H54 (cell line): ENCODE results near the gene KCNAB2.

Experiments
- DNase-seq: peaks from one replicate; pipeline ENCODE4 v3.0.0; 2011; ENCODE audit warnings: low spot score, mixed read lengths; ENCODE audit not compliant: insufficient read length
- FAIRE-seq: peaks from 3 replicates; lab custom pipeline; 2011; peaks lifted over from hg19 to GRCh38; lab: Jason Lieb, UNC
- POLR2A ChIP-seq: IDR thresholded peaks from 2 replicates; pipeline ENCODE4 v1.6.1; 2011; ENCODE audit warnings: low read depth, mild to moderate bottlenecking, low read length

The KCNAB2 gene

DNA sequence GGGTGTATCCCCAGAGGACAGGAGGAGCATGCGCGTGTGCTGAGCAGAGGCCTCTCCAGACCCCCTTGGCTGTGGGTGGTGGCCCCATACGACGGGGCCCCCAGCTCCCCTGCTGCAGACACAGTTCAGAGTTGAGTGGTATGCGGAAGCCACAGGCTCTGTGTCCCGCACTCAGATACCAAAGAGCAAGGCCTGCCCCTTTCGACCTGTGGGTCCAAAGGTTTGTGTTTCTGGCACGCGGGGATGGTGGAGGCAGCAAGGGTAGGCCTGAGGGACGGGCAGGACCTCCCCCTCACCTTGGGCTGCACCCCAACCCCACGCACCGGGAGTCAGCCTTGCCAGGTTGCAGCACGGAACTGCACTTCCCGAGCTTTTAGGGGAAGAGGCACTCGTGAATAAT lies at the start of gene KCNAB2:
Gene KCNAB2, plus strand, starts transcription at position 328 of the 400 bp plus-strand sequence. CDS start 5,649 bp downstream, outside the sequence.
- FAIRE-seq (no peak), DNase-seq (no peak)
- no peak for TF ChIP-seq POLR2A

DNA sequence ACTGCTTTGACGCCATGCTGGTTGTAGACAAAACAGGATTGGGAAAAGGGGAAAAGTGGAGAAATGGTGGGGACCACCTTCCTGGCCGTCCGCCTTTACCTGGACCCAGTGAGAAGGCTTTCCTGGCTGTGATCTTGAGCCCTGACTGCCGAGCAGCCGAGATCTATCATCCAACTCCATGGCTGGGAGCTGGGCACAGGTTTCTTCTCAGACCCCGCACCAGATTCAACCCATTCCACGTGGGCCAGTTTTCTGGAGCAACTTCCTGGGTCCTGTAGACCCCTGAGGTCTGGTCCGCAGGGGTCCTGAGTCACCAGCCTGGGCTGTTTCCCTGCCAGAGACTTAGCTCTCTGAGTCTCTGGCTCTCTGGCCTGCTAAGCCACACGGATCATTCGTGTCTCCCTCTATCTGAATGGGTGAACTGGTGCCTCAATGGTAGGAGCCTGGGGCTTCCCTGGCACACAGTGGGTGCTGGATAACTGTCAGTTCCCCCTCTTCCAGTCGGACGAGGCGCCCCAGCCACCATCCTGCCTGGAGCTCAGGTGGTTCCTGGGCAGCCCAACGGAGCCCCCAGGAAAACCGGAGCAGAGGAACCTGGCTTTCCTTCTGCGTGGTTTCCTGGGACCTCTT lies 48.9 kb upstream of the KCNAB2 start:
- no peak for TF ChIP-seq POLR2A
- no peak for DNase-seq
- no peak for FAIRE-seq

DNA sequence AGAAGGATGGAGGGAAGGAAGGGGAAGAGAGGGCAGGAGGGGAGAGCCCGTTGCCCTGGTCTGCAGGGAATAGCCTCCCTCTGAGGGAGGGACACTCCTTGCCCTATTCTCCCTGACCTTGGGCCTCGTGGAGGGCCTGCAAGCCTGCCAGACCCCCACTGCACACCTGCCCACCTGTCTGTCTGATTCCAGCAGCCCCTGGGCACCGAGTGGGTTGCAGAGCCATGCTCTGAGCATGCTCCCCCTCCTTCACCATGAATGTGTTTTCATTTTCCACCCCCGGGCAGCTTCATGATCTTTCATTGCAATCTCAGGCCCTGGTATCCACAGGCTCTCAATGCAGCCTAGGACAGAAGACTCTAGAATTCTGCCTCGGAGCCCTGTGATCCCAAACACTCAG lies 48.4 kb upstream of the KCNAB2 start:
- no peak for DNase-seq
- no peak for FAIRE-seq
- no peak for TF ChIP-seq POLR2A

DNA sequence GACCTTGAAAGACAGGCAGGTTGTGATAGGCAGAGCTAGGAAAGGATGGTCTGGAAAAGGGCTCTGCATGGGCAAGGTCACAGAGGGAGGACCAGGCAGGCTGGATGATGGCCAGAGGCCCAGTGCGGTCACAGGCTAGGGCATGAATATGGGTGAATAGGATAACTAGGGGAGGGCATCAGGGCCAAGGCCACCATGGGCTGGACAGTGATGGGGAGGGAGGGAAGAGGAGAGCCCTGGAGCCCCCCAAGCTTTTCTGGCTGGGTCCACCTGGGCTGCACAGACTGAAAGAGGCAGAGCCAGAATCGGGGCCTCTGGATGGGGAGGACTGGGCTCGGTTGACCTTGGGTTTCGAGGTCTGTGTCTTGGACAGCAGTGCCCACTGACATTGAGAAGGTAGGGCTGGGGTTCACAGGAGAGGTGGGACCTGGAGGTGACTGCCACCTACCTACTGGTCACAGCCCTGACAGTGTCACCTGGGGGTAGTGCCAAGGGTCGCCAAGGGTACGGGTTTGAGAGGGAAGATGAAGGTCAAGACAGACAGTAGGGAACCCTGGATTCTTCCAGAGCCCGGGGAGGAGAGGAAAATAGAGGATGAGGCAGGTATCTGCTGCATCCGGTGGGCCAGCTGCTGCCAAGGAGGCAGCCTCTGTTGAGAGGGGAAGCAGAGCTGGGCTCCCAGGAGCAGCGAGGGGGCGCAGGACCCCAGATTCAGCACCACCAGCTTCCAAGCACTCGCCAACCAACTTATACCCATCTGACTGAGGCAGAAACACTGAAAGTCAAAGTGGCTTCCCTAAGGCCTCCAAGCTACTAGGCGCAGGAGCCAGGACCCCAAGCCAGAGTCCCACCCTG lies 47.4 kb upstream of the KCNAB2 start:
- FAIRE-seq (no peak), DNase-seq (no peak)
- TF ChIP-seq POLR2A = no peak

DNA sequence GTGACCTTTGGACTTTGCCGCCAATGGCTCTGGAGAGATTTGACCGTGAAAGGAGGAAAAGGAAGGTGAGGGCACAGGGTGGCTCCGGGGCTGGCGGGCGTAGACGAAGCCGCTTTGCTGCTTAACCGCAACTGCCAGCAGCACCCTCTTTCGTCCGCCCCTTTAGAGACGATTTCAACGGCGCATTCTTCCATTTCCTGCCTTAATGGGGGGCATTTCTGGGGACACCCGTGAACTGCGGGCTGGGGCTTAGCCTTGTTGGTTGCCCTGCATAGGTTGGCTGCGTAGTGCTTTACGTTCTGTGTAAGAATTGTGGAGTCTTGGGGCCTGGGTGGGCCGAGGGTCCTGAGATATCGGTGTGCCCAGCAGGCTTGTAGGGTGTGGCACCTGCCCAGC lies 46.8 kb upstream of the KCNAB2 start:
- FAIRE-seq = no peak
- DNase-seq = no peak
- TF ChIP-seq POLR2A = no peak

DNA sequence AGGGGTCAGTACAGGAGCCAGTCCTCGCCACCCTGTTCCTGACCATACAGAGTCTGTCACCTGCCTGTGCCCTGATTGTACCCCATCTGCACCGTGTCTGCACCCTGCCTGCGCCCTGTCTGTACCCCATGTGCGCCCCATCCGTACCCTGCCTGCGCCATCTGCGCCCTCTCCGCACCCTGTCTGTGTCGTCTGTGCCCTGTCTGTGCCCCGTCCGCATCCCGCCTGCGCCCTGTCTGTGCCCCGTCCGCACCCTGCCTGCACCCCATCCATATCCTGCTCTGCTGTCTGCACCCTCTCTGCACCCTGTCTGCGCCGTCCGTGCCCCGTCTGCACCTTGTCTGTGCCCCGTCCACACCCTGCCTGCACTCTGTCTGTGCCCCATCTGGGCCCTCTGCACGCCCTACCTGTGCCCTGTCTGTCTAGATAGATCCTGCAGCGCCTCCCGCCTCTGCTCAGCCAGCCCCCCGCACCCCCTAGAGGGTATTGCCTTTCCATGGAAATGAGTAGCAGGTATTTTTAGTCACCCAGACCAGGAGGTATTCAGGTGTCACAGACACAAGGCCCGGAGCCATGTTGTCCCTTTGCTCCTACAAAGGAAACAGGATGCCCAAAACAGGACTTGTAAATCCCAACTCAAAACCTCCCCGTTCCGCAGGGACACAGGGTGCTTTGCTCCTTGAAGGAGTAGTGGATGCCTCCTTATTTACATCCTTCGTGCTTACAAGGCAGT lies 45.8 kb upstream of the KCNAB2 start:
- no peak for FAIRE-seq
- DNase-seq = no peak
- no peak for TF ChIP-seq POLR2A

DNA sequence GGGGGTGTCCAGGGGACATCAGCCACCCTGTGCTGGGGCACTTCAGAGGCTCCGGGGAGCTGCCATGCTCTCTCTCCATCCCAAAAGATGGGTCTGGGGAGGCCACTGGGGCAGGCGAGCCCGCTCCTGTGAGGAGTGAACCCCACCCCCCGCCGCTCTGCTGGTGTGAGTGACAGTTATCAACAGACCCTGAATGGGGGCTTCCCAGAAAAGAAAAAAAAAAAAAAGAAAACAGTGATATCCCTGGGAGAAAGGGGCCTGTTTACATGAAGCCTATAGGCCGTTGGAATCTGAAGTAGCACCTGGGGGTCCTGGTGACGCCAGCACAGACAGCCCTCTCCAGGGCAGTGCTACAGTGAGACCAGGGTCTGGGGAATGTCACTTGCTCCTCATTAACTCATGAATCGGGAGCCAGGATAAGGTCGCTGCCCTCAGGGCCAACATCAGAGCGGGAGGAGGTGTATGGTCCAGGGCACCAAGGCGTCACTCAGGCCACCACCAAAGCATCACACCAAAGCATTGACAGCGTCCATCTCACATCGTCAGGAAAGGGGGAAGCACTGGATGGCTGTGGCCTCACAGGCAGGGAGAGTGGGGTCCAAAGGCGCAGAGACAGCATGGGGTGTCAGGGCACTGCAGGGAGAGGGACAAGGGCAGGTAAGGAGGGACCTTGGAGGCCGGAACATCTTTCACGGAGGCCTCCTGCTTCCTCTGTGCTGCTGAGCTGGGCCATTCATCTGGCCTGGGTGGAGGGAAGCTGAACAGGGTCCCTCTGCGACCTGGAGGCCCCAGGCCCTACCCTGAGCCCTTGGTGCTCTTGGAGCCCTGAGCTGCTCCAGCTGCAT lies 45.0 kb upstream of the KCNAB2 start:
- DNase-seq = no peak

DNA sequence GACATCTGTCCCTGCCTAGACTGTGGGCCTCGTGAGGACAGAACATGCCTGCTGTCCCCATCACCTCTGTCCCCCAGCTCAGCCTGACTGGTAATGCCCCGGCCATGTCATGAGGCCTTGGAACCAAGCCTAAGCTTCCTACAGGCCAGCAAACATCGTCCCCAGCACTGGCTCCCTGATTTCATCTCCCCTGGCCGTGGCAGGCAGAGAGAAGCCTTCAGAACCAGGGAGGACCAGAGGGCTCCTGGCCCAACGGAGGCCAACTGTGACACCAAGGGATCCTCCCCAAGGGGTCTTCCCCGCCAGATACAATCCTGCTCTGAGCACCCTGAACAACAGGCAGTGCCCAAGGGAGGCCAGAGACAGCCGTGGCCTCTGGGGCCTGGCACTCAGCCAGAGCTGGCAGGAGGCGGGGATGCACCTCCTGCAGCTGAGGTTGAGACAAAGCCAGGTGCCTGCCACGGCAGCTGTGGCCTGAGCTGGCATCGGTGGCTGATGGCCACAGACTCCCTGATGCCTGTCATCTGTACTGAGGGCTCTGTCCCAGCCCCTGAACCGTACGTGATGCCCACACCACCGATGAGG lies 43.6 kb upstream of the KCNAB2 start:
- TF ChIP-seq POLR2A = no peak
- FAIRE-seq (no peak), DNase-seq (peak; percentile 41)

More for the DNA sequence above, 45.0 kb upstream of the KCNAB2 start:
- no peak for FAIRE-seq
- TF ChIP-seq POLR2A = no peak

DNA sequence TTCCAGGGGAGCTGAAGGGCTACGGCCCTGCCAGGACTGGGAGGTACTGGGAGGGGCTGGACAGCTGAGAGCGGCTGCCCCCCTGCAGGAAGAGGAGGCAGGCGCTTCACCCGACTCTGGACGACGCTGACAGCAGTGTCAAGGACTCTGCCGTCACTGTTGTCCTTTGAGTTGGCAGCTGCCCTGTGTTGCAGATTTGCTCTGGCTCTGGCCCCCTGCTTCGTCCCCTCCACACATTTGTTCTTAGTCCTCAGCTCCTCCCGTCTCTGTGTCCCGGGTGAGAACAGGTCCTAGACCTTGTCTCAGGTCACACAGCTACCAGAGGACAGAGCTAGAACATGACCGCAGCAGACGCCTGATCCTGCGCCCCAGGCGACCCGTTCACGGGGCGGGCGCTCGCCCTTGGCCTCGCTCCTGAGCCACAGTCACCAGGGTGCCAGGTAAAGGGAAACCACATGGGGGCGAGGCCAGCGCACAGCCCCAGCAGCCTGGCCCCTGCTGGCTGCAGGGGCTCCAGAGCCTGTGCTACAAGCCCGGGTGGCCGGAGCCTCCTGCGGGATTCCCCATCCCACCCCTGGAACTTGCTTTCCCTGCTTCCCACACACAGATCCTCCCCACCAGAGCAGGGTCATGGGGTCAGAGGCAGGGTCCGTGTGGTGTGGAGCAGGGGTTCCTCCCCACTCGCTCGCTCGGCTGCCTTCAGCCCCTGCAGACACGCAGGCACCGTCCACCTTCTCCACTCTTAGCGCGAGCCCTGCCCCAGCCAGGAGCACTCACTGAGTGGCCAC lies 42.8 kb upstream of the KCNAB2 start:
- DNase-seq (no peak), FAIRE-seq (no peak)
- no peak for TF ChIP-seq POLR2A

DNA sequence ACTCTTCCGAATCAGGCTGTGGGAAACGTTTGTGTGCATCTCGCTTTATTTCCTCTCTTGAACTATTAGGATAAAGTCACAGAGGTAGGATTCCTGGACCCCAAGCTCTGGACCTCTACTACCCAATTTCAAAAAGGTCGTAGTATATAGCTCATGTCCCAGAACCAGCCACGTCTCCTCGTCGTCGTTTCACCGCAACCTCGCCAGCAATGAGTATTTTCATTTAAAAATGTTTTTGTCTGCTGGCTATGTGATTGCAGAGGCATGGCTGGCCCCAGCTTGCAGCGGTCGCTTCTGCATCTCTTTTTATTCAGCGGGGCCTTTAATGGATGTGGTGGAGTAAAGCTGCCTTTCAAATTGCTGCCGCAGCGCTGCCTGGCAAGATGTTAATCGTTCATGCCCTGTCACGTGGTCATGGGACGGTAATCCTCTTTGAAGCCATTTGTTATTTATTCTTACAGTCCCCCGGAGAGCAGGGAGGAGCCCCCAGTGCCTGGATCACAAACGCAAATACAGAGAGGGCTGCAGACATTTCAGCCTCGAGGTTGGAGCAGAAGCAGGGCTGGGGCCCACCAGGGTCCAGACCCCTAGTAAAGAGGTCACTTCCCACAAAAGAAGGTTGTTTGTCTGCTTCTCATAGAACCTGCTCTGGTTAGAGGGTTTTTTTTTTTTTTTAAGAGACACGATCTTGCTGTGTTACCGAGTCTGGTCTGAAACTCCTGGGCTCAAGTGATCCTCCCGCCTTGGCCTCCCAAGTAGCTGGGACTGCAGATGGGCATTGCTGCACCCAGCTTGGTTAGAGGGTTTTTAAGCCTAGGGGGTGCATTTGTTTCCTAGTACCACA lies 41.9 kb upstream of the KCNAB2 start:
- TF ChIP-seq POLR2A = no peak
- no peak for FAIRE-seq
- DNase-seq = no peak

DNA sequence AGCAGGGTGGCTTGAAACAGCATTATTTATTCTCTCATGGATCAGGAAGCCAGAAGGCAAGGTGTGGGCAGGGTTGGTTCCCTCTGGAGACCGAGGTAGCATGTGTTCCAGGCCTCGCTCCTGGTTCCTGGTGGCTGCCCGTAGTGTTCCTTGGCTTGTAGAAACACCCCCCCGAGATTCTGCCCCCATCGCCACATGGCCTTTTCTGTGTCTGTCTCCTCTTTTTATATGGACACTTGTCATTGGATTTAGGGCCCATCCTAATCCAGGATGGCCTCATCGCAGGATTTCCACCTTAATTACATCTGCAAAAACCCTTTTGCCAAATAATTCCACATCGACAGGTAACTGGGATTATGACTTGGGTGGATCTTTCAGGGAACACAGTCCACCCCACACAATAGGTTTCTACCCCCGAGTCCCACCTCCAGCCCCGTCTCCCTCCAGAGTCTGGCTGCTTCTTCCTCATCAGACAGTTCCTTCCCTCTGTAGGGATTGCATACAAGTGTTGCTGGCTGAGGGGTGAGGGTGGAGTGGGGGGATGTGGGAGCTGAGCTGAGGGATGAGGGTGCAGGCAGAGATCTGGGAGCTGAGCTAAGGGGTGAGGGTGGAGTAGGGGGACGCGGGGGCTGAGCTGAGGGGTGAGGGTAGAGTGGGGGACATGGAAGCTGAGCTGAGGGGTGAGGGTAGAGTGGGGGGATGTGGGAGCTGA lies 41.1 kb upstream of the KCNAB2 start:
- FAIRE-seq (no peak), DNase-seq (no peak)
- TF ChIP-seq POLR2A = no peak
